Ishikawa (cell line): Measurements from ENCODE around the gene GPC6.

Experiments used
- CEBPB ChIP-seq: IDR thresholded peaks from 2 replicates; pipeline ENCODE4 v1.6.1; 2012
- CREB1 ChIP-seq: IDR thresholded peaks from 2 replicates; pipeline ENCODE4 v1.6.1; 2012; ENCODE audit warnings: low read depth
- EGR1 ChIP-seq: IDR thresholded peaks from 2 replicates; pipeline ENCODE4 v1.6.1; 2012
- EP300 ChIP-seq: IDR thresholded peaks from 2 replicates; pipeline ENCODE4 v1.6.1; 2012; ENCODE audit warnings: borderline replicate concordance
- FOXM1 ChIP-seq: IDR thresholded peaks from 2 replicates; pipeline ENCODE4 v1.6.1; 2012; ENCODE audit warnings: low read depth, borderline replicate concordance
- NFIC ChIP-seq: IDR thresholded peaks from 2 replicates; pipeline ENCODE4 v1.6.1; 2012
- RAD21 ChIP-seq: IDR thresholded peaks from 2 replicates; pipeline ENCODE4 v1.6.1; 2012; ENCODE audit warnings: low read depth
- TAF1 ChIP-seq: IDR thresholded peaks from 2 replicates; pipeline ENCODE4 v1.6.1; 2012; ENCODE audit warnings: low read depth, mild to moderate bottlenecking
- TCF12 ChIP-seq: IDR thresholded peaks from 2 replicates; pipeline ENCODE4 v1.6.1; 2012; ENCODE audit warnings: low read depth
- TEAD4 ChIP-seq: IDR thresholded peaks from 2 replicates; pipeline ENCODE4 v1.6.1; 2012
- YY1 ChIP-seq: IDR thresholded peaks from 2 replicates; pipeline ENCODE4 v1.6.1; 2012; ENCODE audit warnings: low read depth
- ZBTB7A ChIP-seq: IDR thresholded peaks from 2 replicates; pipeline ENCODE4 v1.6.1; 2012; ENCODE audit warnings: low read depth
- TF ChIP-seq, protein P1 (sequence below): IDR thresholded peaks from 2 replicates; pipeline ENCODE4 v1.6.1; 2012
- TF ChIP-seq, protein P2 (sequence below): IDR thresholded peaks from 2 replicates; pipeline ENCODE4 v1.6.1; 2012
- TF ChIP-seq, protein P3 (sequence below): IDR thresholded peaks from 2 replicates; pipeline ENCODE4 v1.6.1; 2012; ENCODE audit warnings: low read depth, mild to moderate bottlenecking

Gene GPC6

DNA sequence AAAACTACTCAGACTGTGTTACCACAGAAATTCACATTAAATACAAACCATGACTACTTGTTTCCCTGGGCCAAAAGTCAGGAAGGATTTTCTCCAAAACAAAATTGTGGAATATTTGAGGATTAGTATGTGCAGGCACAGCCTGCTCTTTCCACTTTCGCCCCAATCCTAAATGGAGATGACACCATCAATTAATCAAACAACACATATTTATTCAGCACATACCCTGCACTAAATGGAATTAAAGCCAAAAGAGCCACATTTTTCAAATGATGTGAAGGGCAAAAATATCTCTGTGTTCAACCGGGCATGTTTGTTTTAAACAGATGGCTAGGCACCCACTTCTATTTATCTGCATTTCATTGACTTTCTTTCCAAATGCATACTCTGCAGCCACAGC, 729.8 kb downstream of the GPC6 start:
- TF ChIP-seq TEAD4 = no peak
- no peak for TF ChIP-seq CEBPB
- TF ChIP-seq YY1 = no peak
- no peak for TF ChIP-seq ZBTB7A
- no peak for TF ChIP-seq TAF1
- TF ChIP-seq NFIC = no peak
- TF ChIP-seq, protein P1, sequence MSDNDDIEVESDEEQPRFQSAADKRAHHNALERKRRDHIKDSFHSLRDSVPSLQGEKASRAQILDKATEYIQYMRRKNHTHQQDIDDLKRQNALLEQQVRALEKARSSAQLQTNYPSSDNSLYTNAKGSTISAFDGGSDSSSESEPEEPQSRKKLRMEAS = no peak
- TF ChIP-seq EP300 = no peak
- TF ChIP-seq CREB1 = no peak

DNA sequence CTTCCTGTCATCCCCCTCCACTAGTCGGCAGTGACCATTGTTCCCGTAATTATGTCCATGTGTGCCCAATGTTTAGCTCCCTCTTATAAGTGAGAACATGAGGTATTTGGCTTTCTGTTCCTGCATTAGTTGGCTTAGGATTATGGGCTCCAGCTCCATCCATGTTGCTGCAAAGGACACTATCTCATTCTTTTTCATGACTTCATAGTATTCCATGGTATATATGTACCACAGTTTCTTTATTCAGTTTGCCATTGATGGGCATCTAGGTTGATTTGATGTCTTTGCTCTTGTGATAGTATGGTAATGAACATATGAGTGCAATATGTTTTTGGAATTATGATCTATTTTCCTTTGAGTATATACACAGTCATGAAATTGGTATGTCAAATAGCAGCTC, 730.8 kb downstream of the GPC6 start:
- TF ChIP-seq CREB1 = no peak
- TF ChIP-seq YY1 = no peak
- no peak for TF ChIP-seq EP300
- TF ChIP-seq FOXM1 = no peak
- no peak for TF ChIP-seq TAF1
- no peak for TF ChIP-seq NFIC
- TF ChIP-seq, protein P1 = no peak
- no peak for TF ChIP-seq ZBTB7A
- TF ChIP-seq, protein P2, sequence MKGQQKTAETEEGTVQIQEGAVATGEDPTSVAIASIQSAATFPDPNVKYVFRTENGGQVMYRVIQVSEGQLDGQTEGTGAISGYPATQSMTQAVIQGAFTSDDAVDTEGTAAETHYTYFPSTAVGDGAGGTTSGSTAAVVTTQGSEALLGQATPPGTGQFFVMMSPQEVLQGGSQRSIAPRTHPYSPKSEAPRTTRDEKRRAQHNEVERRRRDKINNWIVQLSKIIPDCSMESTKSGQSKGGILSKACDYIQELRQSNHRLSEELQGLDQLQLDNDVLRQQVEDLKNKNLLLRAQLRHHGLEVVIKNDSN = no peak
- TF ChIP-seq EGR1 = no peak
- TF ChIP-seq CEBPB = no peak
- no peak for TF ChIP-seq TEAD4
- TF ChIP-seq, protein P3, sequence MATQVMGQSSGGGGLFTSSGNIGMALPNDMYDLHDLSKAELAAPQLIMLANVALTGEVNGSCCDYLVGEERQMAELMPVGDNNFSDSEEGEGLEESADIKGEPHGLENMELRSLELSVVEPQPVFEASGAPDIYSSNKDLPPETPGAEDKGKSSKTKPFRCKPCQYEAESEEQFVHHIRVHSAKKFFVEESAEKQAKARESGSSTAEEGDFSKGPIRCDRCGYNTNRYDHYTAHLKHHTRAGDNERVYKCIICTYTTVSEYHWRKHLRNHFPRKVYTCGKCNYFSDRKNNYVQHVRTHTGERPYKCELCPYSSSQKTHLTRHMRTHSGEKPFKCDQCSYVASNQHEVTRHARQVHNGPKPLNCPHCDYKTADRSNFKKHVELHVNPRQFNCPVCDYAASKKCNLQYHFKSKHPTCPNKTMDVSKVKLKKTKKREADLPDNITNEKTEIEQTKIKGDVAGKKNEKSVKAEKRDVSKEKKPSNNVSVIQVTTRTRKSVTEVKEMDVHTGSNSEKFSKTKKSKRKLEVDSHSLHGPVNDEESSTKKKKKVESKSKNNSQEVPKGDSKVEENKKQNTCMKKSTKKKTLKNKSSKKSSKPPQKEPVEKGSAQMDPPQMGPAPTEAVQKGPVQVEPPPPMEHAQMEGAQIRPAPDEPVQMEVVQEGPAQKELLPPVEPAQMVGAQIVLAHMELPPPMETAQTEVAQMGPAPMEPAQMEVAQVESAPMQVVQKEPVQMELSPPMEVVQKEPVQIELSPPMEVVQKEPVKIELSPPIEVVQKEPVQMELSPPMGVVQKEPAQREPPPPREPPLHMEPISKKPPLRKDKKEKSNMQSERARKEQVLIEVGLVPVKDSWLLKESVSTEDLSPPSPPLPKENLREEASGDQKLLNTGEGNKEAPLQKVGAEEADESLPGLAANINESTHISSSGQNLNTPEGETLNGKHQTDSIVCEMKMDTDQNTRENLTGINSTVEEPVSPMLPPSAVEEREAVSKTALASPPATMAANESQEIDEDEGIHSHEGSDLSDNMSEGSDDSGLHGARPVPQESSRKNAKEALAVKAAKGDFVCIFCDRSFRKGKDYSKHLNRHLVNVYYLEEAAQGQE = no peak
- no peak for TF ChIP-seq RAD21
- TF ChIP-seq TCF12 = no peak

DNA sequence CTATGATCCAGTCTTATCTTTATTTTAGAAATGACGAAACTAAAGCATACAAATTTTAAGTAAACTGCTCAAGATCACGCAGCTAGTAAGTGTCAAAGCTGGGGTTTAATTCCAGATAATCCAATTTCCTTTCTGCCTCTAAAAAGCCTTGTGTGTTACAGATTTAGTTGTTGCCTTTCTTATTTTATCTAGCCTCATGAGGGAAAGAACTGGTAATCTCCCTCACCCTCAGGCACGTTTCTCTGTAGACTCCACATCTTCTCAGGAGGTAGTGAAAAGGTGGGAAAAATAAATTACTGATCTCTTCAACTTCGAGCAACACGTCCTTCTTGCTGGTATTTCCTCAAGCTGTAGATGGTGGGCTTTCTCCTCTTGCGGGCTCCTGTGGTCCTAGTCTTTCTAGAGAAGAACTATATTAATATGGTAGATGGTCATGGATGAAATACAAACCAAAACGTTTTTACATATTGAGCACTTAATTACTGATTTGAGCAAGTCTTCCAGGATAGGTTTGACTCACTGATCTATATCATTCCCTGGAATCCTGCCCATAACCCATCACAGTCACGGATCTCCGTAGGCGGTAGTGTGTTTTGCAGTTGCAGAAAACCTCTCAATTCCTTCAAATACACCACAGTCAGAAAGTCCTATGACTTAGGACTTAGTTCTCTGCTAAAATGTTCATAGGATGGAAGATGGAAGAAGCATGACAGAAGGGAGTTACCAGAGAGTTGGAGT, 733.4 kb downstream of the GPC6 start:
- TF ChIP-seq RAD21 (no peak), TCF12 (no peak), EP300 (no peak), ZBTB7A (no peak), CREB1 (no peak), EGR1 (no peak), FOXM1 (no peak), NFIC (no peak), TAF1 (no peak)
- TF ChIP-seq, protein P3 = no peak
- TF ChIP-seq, protein P2 = no peak

DNA sequence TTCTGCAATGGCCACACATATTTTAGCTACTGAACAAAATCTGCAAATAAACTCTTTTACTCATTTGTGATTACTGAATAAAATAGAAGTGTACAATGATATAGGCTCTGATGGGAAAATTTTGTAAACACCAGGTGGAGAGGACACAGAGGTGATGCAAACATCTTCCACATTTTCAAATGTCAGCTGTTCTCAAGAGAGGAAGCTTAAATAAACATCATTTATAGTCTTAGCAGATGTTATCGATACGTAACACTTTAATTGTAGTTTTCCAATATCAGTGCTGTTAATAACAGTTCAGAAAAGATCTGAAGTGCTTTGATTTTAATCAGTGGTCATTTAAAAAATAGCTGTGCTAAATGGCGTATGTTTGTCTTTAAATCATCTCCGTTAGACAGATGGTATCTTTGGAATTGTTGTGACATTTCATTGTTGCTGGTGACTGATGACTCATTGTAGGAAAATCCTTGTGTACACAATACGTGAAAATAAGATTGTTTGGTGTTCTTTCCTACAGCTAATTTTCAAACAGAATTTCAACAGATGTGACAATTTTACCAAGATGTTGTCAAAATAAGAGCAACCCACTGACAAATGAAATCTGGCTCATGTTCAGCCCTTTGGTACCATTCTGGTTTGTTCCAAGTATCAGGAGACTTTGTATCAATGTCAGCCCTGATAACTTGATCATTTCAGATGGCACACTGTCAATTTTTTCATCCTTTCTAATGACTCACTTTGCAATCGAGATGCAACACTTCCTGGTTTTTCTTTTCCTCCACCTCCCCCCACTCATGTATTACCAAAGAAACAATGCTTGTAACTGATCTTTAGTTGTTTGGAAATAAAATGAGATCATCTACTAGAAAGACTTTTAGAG, 736.9 kb downstream of the GPC6 start:
- TF ChIP-seq, protein P3 = no peak
- TF ChIP-seq TAF1 (no peak), EGR1 (no peak), RAD21 (no peak), YY1 (no peak), ZBTB7A (no peak), EP300 (no peak), CEBPB (no peak), TCF12 (no peak), FOXM1 (no peak), CREB1 (no peak), TEAD4 (no peak), NFIC (no peak)
- TF ChIP-seq, protein P1 = no peak
- TF ChIP-seq, protein P2 = no peak
